CD14-positive monocyte (primary cell): Measurements from ENCODE around the gene DAGLA. TPM values are rescaled to one million over a fixed set of nuclear protein-coding genes. Genes with fewer than 3 reads are reported as not detected.

ENCODE experiments used
- DNase-seq, 3 donors: peaks; one replicate each; pipeline ENCODE4 v3.0.0-alpha.2; 2011 to 2022
- H2AFZ ChIP-seq: 2 replicates; pipeline ENCODE4 v1.6.0; 2012; ENCODE audit warnings: mild to moderate bottlenecking, low read depth, low read length, inconsistent platforms; ENCODE audit not compliant: insufficient read depth, poor library complexity, severe bottlenecking
- H3K27ac ChIP-seq, 2 donors: 1 replicate in 1 of 2; 2 replicates in 1 of 2; pipeline ENCODE4 v1.5.1; 2012 to 2013; ENCODE audit warnings: low read length in 2 of 2, control low read depth in 1 of 2, inconsistent platforms in 1 of 2, low read depth in 1 of 2, mild to moderate bottlenecking in 1 of 2
- H3K27me3 ChIP-seq, 2 donors: one replicate each; pipeline versions ENCODE4 v1.6.0 to v1.6.1; 2011 to 2013; ENCODE audit warnings: low read length in 2 of 2; ENCODE audit not compliant: control insufficient read depth in 2 of 2, insufficient read depth in 2 of 2
- H3K36me3 ChIP-seq, 2 donors: replicated peaks in 1 of 2; 1 replicate in 1 of 2; 2 replicates in 1 of 2; pipeline versions ENCODE4 v1.5.1 to v1.6.1; 2012 to 2013; ENCODE audit warnings: low read length in 2 of 2, control low read depth in 1 of 2, inconsistent platforms in 1 of 2, mild to moderate bottlenecking in 1 of 2; ENCODE audit not compliant: insufficient read depth in 2 of 2, control insufficient read depth in 1 of 2
- H3K4me1 ChIP-seq, 2 donors: 1 replicate in 1 of 2; 2 replicates in 1 of 2; pipeline versions ENCODE4 v1.5.1 to v1.6.1; 2012 to 2013; ENCODE audit warnings: low read length in 2 of 2, control low read depth in 1 of 2, inconsistent platforms in 1 of 2, mild to moderate bottlenecking in 1 of 2, moderate library complexity in 1 of 2; ENCODE audit not compliant: insufficient read depth in 2 of 2, control insufficient read depth in 1 of 2
- H3K4me2 ChIP-seq: replicated peaks from 2 replicates; pipeline ENCODE3; 2012; ENCODE audit warnings: low read length, moderate library complexity, mild to moderate bottlenecking; ENCODE audit not compliant: poor library complexity, severe bottlenecking; ENCODE audit errors: extremely low read depth
- H3K4me3 ChIP-seq, 3 experiments: fragments of 200-600 bp in 1 of 3; sonication (generic) in 1 of 3; replicated peaks in 1 of 3; 1 replicate in 2 of 3; 2 replicates in 1 of 3; pipeline ENCODE4 v1.5.1; 2011 to 2013; ENCODE audit warnings: low read length in 3 of 3, mild to moderate bottlenecking in 3 of 3, control low read depth in 2 of 3, low read depth in 2 of 3, inconsistent platforms in 1 of 3, moderate library complexity in 1 of 3
- H3K79me2 ChIP-seq: 2 replicates; pipeline ENCODE4 v1.6.0; 2012; ENCODE audit warnings: mild to moderate bottlenecking, control low read depth, inconsistent platforms, low read length, moderate library complexity; ENCODE audit not compliant: insufficient read depth
- H3K9ac ChIP-seq: 2 replicates; pipeline ENCODE4 v1.6.0; 2017; ENCODE audit warnings: low read length, mild to moderate bottlenecking; ENCODE audit not compliant: insufficient read depth, poor library complexity, severe bottlenecking
- H3K9me3 ChIP-seq, 2 donors: replicated peaks in 1 of 2; 1 replicate in 1 of 2; 2 replicates in 1 of 2; pipeline versions ENCODE4 v1.5.1 to v1.6.1; 2012 to 2013; ENCODE audit warnings: low read length in 2 of 2, control low read depth in 1 of 2; ENCODE audit not compliant: control insufficient read depth in 1 of 2, insufficient read depth in 1 of 2
- H4K20me1 ChIP-seq: 2 replicates; pipeline ENCODE4 v1.6.0; 2012; ENCODE audit warnings: mild to moderate bottlenecking, low read length, control low read depth, moderate library complexity; ENCODE audit not compliant: insufficient read depth
- H3K27ac Mint-ChIP-seq, 7 donors: one replicate each; pipeline ENCODE4 v1.8.0; 2020; ENCODE audit warnings: mild to moderate bottlenecking in 7 of 7, mixed read lengths in 7 of 7, moderate library complexity in 6 of 7, inconsistent platforms in 2 of 7
- H3K27me3 Mint-ChIP-seq, 3 donors: one replicate each; pipeline ENCODE4 v1.8.0; 2021 to 2022; ENCODE audit warnings: low read depth in 3 of 3, mild to moderate bottlenecking in 3 of 3, mixed read lengths in 3 of 3, moderate library complexity in 3 of 3, inconsistent platforms in 1 of 3
- H3K36me3 Mint-ChIP-seq, 2 donors: one replicate each; pipeline ENCODE4 v1.8.0; 2020; ENCODE audit warnings: mixed read lengths in 2 of 2, inconsistent platforms in 1 of 2, mild to moderate bottlenecking in 1 of 2
- H3K4me1 Mint-ChIP-seq: one replicate; pipeline ENCODE4 v1.8.0; 2020; ENCODE audit warnings: mild to moderate bottlenecking, mixed read lengths
- H3K4me3 Mint-ChIP-seq, 2 donors: one replicate each; pipeline ENCODE4 v1.8.0; 2020; ENCODE audit warnings: mild to moderate bottlenecking in 2 of 2, mixed read lengths in 2 of 2, moderate library complexity in 1 of 2
- H3K9me3 Mint-ChIP-seq, 7 donors: one replicate each; pipeline ENCODE4 v1.8.0; 2020 to 2022; ENCODE audit warnings: mixed read lengths in 7 of 7, mild to moderate bottlenecking in 6 of 7, moderate library complexity in 6 of 7, inconsistent platforms in 2 of 7
- CTCF ChIP-seq: fragments of 200-600 bp; IDR thresholded peaks from one replicate; pipeline ENCODE4 v1.8.0; 2022; ENCODE audit warnings: antibody characterized with exemption, mild to moderate bottlenecking
- WGBS: methylation state at CpG from one replicate; pipeline ENCODE4 v1.1.5; 2013; ENCODE audit warnings: missing lambda C conversion rate; ENCODE audit not compliant: insufficient coverage; 5-methylcytosine and 5-hydroxymethylcytosine counted together
- intact Hi-C, 2 donors: fragments of 100-400 bp; cut with micrococcal nuclease; formaldehyde crosslinking; loops; one replicate each; pipeline versions ENCODE4 v1.15.0 to v1.15.1; 2023
- polyA plus RNA-seq, 3 donors: library from polyadenylated mRNA; depleted of rRNA in 1 of 3; unstranded in 2 of 3; stranded (reverse) in 1 of 3; fragments of 300-500 nt in 2 of 3; fragments of >200 nt in 1 of 3; fragmentation: Illumina TruSeq in 2 of 3; gene quantifications; 1 replicate in 2 of 3; 2 replicates in 1 of 3; pipeline ENCODE4 v1.2.3, GENCODE V29; 2012 to 2021

Gene DAGLA
- polyA plus RNA-seq, 3 donors: 0.16 to 6.7 (median 0.73) TPM

GRCh38 chr11:61706452-61707400 is 26.5 kb downstream of the DAGLA start:
- Mint-ChIP-seq H3K36me3 (peaks cover 6 to 13% of the 10 kb centered on the region in 2 donors), H3K4me1 (peaks cover 29% of the 10 kb centered on the region), H3K9me3 (no peaks in the 10 kb centered on the region), H3K27me3 (peaks cover 0 to 2% (median 0%) of the 10 kb centered on the region in 3 donors), H3K4me3 (no peak overlapping the region), H3K27ac (peak overlapping the region in 2 of 7 donors; percentile 69 to 80)
- no peak overlapping the region for H2AFZ ChIP-seq
- intact Hi-C loops: no loop called here
- WGBS: 92% methylated on average over 12 of the region's 27 CpGs
- no peaks in the 10 kb centered on the region for H3K36me3 ChIP-seq
- no peaks in the 10 kb centered on the region for H3K79me2 ChIP-seq
- H3K4me2 ChIP-seq: no peak overlapping the region
- H3K4me3 ChIP-seq: no peak overlapping the region
- H3K9ac ChIP-seq: no peak overlapping the region
- no peaks in the 10 kb centered on the region for H4K20me1 ChIP-seq
- H3K27ac ChIP-seq: no peak overlapping the region
- no peak for TF ChIP-seq CTCF
- H3K9me3 ChIP-seq: no peaks in the 10 kb centered on the region
- H3K27me3 ChIP-seq: no peaks in the 10 kb centered on the region
- DNase-seq: no peak
- peaks cover 18 to 27% of the 10 kb centered on the region in 2 donors for H3K4me1 ChIP-seq

DNA sequence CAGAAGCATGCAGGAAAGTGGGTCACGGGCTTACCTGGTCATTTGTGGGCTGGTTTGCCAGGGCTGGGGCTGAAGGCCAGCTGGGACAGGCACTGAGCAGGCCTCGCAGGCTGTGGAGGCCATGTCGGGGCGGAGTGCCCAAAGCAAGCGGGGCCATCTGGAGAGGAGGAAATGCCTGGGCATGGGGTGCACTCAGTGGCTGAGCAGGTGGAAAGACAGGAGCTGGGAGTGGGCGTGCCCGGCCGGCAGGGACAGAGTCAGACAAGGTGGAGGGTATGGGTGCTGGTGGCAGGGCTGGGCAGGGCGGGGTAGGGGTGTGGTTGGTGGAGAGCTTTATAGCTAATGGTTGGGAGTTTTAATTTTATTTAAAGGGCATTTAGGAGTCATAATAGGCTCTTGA is 27.4 kb downstream of the DAGLA start:
- Mint-ChIP-seq H3K4me3 (no peak overlapping the region), H3K36me3 (peaks cover 6 to 13% of the 10 kb centered on the region in 2 donors), H3K9me3 (no peaks in the 10 kb centered on the region), H3K27me3 (peaks cover 0 to 2% (median 2%) of the 10 kb centered on the region in 3 donors), H3K27ac (peak overlapping the region in 1 of 7 donors; percentile 69), H3K4me1 (peaks cover 21% of the 10 kb centered on the region)
- H3K36me3 ChIP-seq: no peaks in the 10 kb centered on the region
- WGBS: 95% methylated on average over 9 of the region's 9 CpGs
- H3K4me3 ChIP-seq: no peak overlapping the region
- H2AFZ ChIP-seq: no peak overlapping the region
- H3K27ac ChIP-seq: no peak overlapping the region
- H3K4me2 ChIP-seq: no peak overlapping the region
- H3K9me3 ChIP-seq: no peaks in the 10 kb centered on the region
- no peaks in the 10 kb centered on the region for H3K27me3 ChIP-seq
- no peak for TF ChIP-seq CTCF
- no peaks in the 10 kb centered on the region for H3K79me2 ChIP-seq
- H3K9ac ChIP-seq: no peak overlapping the region
- intact Hi-C loops: no loop called here
- H4K20me1 ChIP-seq: no peaks in the 10 kb centered on the region
- peaks cover 10 to 19% of the 10 kb centered on the region in 2 donors for H3K4me1 ChIP-seq
- DNase-seq: no peak
